B cell (primary cell): Measurements from ENCODE around the gene NR4A1.

Experiments
- CTCF ChIP-seq: fragments of 200-600 bp; IDR thresholded peaks from one replicate; pipeline ENCODE4 v1.8.0; 2022; ENCODE audit warnings: antibody characterized with exemption, mild to moderate bottlenecking
- EZH2 ChIP-seq: IDR thresholded peaks from 2 replicates; pipeline ENCODE4 v1.6.1; 2012; ENCODE audit warnings: borderline replicate concordance, low read depth, mild to moderate bottlenecking, moderate library complexity, low read length; ENCODE audit not compliant: insufficient read depth, poor library complexity, severe bottlenecking

GRCh38 chr12:52078276-52078675 is 27.0 kb downstream of the NR4A1 start:
- no peak for TF ChIP-seq CTCF
- TF ChIP-seq EZH2, result no peak
